SH-SY5Y (cell line): ENCODE data around the gene DNAJC3.

Experiments
- GATA2 ChIP-seq: IDR thresholded peaks from 2 replicates; pipeline ENCODE4 v1.6.1; 2011; ENCODE audit warnings: mild to moderate bottlenecking, low read depth, low read length
- GATA3 ChIP-seq: IDR thresholded peaks from 2 replicates; pipeline ENCODE4 v1.6.1; 2011; ENCODE audit warnings: low read depth, mild to moderate bottlenecking, low read length, moderate library complexity

The DNAJC3 gene

GRCh38 chr13:95703576-95703975, 26.6 kb downstream of the DNAJC3 start:
- TF ChIP-seq GATA3 (no peak), GATA2 (no peak)

DNA sequence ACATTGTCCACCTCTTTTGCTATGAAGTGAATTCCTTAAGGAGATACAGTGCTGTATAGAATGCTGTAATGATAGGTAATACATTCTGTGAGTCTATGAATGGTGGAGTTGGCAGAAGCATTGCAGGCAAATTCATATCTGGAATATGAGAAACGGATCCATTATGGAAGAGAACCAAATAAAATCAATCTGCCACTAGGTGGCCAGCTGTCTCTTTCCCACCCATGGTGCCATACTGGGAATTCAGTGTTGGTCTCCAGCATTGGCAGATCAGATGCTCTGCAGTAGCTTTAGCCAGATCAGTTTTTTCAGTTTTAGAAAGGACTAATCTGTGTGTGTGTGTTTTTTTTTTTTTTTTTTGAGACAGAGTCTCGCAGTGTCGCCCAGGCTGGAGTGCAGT, 27.6 kb downstream of the DNAJC3 start:
- TF ChIP-seq GATA3 = no peak
- no peak for TF ChIP-seq GATA2

DNA sequence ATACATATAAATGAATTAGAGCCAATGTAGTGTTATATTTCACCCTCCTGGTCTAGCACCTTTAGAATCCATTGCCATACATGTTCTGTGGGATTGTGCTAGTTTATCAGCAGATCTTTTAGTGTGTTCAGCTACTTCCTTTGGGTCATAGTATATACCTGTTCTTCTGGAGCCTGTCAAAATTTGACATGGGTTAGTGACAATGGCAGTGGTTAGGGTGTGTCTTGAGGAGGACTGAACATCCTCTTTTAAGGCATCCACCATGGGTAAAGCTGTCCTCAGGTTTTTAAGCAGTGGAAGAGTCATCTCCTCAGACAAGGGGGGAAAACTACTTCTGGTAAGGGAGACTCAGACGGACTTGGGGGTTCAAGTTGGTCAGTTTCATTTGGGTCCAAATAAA, 29.4 kb downstream of the DNAJC3 start:
- TF ChIP-seq GATA2 (no peak), GATA3 (no peak)

- TF ChIP-seq GATA3 (no peak), GATA2 (no peak)
Observed at GRCh38 chr13:95707035-95707434, 30.1 kb downstream of the DNAJC3 start.

- TF ChIP-seq GATA3 (no peak), GATA2 (no peak)
Observed at GRCh38 chr13:95707442-95708390, 30.8 kb downstream of the DNAJC3 start.

DNA sequence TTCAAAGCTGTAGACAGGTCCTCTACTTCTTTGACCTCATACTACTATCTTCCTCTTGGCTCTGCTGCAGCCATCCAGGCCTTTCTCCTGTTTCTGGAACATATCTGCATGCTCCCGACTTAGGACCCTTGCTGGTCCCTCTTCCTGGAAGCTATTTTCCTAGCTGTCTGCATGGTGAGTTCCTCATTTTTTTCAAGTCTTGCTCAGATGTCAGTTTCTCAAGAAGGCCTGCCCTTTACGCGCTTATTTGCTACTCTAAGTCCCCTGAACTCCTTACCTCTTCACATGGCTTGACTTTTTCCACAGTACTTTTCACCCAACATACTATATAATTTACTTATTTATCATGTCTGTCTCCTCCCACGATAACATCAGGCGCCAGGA, 31.4 kb downstream of the DNAJC3 start:
- TF ChIP-seq GATA3 (no peak), GATA2 (no peak)

GRCh38 chr13:95708811-95709500, 32.0 kb downstream of the DNAJC3 start:
- TF ChIP-seq GATA3 = no peak
- no peak for TF ChIP-seq GATA2

DNA sequence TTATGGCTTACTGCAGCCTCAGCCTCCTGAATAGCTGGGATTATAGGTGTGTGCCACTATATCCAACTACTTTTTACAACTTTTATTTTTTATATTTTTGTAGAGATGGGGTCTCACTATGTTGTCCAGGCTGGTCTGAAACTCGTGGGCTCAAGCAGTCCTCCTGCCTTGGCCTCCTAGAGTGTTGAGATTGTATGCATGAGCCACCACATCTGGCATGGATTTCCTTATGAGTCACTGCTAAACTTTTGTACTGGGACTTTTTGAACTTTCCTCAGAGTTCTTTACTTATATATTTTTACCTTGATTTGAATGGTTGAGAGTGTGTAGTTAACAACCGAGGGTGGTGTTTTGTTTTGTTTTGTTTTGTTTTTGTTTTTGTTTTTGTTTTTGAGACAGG, 33.4 kb downstream of the DNAJC3 start:
- TF ChIP-seq GATA2 (no peak), GATA3 (no peak)

DNA sequence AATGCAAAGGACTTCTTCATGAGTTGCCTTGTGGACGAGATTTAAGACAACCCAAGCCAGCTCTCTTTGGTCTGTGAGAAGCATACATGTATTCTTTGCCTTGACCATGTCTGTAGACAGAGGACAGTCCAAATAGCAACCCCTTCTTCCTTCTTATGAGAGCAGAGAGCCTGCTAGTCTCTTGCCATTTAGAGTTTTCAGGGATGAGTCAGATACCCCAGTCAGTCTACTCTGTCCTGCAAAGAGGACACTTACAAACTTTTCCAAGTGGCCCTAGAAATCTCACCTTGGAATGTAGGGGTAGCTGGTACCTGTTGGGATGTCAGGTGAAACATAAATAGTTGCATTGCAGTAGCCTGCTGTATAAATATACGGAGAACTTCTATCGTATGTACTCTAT, 36.7 kb downstream of the DNAJC3 start:
- TF ChIP-seq GATA2 (no peak), GATA3 (no peak)

- no peak for TF ChIP-seq GATA3
- TF ChIP-seq GATA2 = no peak
Observed at GRCh38 chr13:95714142-95714832, 37.3 kb downstream of the DNAJC3 start.

- TF ChIP-seq GATA3 (no peak), GATA2 (no peak)
Observed at GRCh38 chr13:95716231-95716630, 39.3 kb downstream of the DNAJC3 start.

GRCh38 chr13:95722241-95722640, 45.3 kb downstream of the DNAJC3 start:
- TF ChIP-seq GATA3 (no peak), GATA2 (no peak)

GRCh38 chr13:95723438-95723837, 46.5 kb downstream of the DNAJC3 start:
- TF ChIP-seq GATA2 (no peak), GATA3 (no peak)

DNA sequence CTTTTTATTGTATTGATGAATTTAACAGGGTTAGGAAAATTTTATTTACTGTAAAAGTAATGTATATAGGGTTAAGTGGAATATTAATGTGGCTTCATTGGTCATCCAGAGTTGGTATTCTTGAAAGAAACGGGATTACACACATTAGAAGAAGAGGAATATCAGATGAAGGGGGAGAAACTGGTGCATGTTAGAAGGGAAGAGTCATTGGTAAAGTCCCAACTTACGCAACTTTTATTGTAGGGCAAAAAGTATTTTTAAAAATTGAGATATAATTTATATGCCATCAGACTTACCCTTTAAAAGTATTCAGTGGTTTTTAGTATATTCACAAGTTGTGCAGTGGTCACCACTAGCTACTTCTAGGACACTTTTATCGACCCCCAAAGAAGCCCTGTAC, 47.3 kb downstream of the DNAJC3 start:
- no peak for TF ChIP-seq GATA2
- TF ChIP-seq GATA3 = no peak
